Measurements from ENCODE around the gene SOX18.

Gene SOX18

GRCh38 chr20:64067733-64068307, 18.4 kb upstream of the SOX18 start:
- DNase-seq (ENCODE audit: low read depth): no peak

- no peak for DNase-seq (ENCODE audit: low read depth)
Observed at GRCh38 chr20:64067005-64067632, 17.7 kb upstream of the SOX18 start.

- DNase-seq (ENCODE audit: low read depth): peak; percentile 39
Observed at GRCh38 chr20:64065974-64066343, 16.5 kb upstream of the SOX18 start.

- DNase-seq (ENCODE audit: low read depth): no peak
Observed at GRCh38 chr20:64065062-64065973, 15.9 kb upstream of the SOX18 start.

DNA sequence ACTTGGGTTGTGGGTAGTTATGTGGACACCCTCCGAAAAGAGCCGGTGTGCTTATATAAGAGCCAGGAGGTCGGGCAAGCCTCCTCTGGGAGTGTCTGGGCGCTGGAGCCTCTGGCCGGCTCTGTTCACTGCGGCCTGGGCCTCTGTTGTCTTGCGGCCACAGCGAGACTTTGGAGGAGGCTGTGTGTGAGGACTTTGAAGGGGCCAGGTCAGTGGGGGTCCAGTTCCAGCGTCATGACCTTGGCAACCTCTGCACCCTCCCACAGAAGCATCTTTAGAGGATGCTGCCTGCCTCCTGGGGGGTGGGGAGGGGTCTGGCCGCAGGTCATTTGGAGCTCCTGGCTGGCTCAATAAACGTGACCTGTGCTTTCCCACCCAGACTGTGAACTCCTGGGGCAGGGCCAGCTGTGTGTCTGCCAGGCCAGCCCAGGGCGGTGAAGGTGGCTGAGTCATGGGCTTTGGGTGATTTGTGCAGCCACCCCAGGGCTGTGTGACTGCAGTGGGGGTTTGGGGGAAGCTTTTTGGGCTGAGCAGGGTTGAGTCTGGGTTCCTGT, 14.8 kb upstream of the SOX18 start:
- DNase-seq (ENCODE audit: low read depth): no peak

DNA sequence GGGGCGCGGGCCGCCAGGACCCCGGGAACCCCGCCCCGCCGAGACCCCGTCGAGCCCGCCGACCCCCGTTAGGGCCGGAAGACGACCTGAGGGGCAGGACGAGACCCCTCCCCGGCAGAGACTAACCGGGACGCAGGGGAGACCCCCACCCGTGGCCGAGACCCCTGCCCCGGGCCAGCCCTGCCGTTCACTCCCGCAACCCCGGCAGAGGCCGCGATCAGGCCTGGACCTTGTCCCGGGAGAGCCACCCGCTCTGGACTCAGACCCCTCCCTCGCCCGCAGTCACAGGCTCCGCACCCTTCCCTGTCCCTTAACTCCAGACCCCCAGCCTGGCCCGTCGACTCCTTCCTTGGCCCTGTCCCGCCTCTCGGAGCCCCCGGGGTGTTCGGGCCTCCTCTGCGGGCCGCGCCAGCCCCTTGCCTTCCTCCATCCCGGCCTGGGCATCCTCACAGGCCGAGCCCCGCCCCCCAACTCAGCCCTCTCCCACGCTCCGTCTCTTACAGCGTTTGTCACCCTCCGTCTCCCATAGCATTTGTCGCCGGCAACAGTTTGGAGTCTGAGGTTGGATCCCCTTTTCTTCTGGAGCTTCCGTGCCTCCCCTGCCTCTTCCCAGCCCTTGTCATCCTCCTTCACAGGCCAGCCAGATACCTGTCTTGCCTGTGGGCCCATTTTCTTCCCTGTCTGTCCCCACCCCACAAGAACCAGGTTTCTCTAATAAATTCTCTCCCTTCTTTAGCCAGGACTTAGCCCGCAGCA, 14.1 kb upstream of the SOX18 start:
- DNase-seq (ENCODE audit: low read depth): no peak

DNA sequence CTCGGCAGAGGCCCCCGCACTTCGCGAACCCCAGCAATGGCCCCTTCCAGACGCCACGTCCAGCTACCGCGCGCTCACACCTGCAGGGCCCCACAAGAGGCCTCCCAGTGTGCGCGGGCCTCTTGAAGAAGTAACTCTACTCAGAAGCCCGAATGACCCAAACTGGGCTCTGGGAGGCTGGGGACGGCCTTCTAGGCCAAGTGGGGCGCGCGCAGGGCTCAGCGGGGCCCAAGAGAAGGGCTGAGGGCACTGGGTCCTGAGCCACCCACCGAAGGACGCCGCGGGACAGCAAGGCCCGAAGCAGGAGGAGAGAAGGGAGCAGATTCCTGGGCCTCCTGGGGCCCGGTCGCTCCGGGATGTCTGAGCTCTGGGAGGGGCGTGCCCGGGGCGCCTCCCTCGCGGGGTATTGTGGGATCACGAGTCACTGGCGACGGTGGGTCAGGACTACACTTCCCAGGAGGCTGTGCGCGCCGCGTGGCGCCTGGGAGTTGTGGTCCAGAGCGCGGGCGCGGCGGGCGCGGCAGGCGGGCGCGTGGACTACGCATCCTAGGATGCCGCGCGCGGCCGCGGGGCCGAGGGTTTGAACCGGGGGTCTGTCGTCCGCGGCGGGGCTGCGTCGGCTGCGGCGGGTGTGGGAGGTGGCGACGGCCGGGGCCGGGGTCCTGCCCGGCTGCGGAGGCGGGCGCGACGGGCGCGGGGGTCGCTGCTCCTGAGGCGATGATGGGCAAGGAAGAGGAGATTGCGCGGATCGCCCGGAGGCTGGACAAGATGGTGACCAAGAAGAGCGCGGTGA, 13.4 kb upstream of the SOX18 start, which contains the start of gene TCEA2:
TSS of gene TCEA2 (plus strand) at position 603 of the 793 bp plus-strand sequence. CDS start at position 718, 115 bp downstream.
- DNase-seq (ENCODE audit: low read depth): peak; percentile 93

GRCh38 chr20:64062276-64062595, 12.8 kb upstream of the SOX18 start:
- no peak for DNase-seq (ENCODE audit: low read depth)

GRCh38 chr20:64058536-64058935, 9.1 kb upstream of the SOX18 start:
- DNase-seq (ENCODE audit: low read depth): no peak

GRCh38 chr20:64057628-64058498, 8.4 kb upstream of the SOX18 start:
- no peak for DNase-seq (ENCODE audit: low read depth)

- no peak for DNase-seq (ENCODE audit: low read depth)
Observed at GRCh38 chr20:64056889-64057627, 7.6 kb upstream of the SOX18 start.

DNA sequence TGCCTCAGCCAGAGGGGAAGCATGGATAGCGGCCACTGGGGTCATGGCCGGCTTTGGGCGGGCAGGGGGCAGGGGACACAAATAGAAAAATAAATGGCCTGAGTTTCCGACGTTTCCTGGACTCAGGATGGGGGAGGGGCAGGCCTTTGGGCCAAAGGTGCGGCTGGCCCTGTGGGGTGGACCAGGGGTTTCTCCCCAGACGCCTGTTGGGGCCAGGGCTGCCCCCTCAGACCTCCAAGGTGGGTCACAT, 7.1 kb upstream of the SOX18 start:
- no peak for DNase-seq (ENCODE audit: low read depth)

DNA sequence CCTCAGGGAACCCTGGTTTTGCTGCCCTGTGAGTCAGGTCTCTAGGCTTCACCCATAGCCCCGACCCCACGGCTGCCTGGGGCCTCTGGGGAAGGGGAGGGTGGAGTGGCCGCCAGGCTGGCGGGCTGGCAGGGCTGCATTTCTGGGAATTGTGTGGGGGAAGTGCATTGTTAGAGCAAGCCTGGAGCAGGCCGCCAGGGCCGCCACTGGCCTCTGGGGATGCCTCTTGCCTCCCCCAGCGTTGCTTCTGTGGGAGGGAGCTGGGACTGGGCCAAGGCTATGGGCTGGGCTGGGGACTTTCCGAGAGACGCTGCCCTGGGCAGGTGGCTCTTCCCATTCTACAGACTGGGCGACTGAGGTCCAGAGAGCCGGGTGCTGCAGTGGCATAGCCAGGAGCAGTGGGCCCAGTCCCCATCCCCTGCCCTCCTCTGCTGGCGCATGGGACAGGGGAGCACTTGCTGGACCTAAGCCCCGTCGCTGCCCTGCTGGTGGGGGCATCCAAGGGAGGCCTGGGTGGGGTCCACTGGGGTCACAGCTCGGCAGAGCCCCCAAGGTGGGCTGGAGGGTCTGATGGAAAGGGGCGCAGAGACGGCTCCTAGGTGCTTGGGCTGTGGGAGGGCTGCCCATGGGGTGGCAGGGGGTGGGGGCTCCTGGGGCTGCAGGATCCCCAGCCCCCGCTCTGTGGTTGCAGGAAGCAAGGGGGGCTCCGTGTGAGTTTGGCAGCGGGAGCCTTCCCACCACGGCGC, 6.6 kb upstream of the SOX18 start:
- DNase-seq (ENCODE audit: low read depth): no peak

DNA sequence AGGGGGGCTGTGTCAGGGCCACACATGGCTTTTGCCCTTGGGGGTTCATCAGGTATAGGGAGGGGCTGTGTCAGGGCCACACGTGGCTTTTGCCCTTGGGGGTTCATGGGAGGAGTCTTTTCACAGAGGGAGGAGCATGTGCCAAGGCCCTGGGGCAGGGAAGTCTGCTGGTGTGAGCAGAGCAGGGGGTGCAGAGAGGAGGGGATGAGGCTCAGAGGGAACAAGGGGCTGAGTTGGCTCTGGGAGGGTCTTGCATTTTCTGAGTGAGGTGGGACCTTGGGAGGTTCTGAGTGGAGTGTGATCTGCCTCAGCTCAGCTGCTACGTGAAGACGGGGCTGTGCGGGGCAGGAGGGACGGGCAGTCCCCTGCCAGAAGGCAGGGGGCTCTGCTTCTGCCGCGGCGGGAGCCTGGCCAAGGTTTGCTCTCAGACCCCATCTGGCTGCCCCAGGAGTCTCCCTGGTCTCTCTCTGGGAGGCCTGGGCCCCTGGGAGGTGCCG, 6.0 kb upstream of the SOX18 start:
- DNase-seq (ENCODE audit: low read depth): no peak

- DNase-seq (ENCODE audit: low read depth): no peak
Observed at GRCh38 chr20:64053841-64054661, 4.6 kb upstream of the SOX18 start.

- DNase-seq (ENCODE audit: low read depth): no peak
Observed at GRCh38 chr20:64052987-64053840, 3.8 kb upstream of the SOX18 start.

DNA sequence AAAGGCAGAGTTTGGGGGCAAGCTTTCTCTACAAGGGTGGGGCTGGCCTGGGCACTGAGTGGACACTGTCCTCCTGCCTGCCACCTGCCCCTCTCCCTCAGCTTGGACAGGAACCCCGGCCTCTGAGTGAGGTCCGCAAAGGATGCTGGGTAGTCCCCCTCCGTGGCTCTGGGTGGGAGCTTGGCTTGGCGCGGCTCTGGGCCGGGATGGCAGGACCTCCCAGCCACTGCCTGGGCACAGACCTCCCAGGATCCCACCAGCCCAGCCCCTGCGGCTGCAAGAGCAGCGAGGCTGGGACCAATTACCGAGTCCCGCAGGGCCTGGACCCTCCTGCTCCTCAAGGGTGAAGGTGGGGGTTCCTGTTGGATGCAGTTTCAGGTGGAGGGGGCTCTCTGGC, 2.9 kb upstream of the SOX18 start:
- DNase-seq (ENCODE audit: low read depth): no peak
